ENCODE data around the gene RGPD6.
"Not testable (repeated sequence)": the region's sequence is repeated elsewhere in the genome, so short reads cannot be mapped to it uniquely, and the experiment has no call there.

Gene RGPD6

GRCh38 chr2:110480084-110480483, 96.9 kb downstream of the RGPD6 start:
- DNase-seq: not testable (repeated sequence)

DNA sequence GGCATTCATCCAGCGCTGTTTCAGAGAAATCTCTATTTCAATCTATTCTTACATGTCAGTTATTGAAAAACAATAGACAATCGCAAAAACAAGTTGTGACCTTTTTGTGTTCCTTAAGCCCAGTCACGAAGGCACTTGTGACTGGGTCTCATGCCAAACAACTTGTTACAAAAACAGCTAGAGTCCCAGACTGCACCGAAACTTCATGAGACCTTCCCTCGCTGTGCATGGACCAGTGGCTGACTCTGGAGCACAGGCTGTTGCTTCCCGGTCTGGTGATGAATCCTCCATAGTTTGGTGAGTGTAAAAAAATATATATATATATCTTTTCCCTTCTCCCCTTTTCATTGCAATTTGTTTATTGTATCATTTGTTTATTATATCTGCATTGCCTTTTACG, 99.7 kb downstream of the RGPD6 start:
- DNase-seq: not testable (repeated sequence)

- DNase-seq: not testable (repeated sequence)
Measured at GRCh38 chr2:110476952-110477351, 100.1 kb downstream of the RGPD6 start.

- DNase-seq: not testable (repeated sequence)
Measured at GRCh38 chr2:110475627-110476359, 101.2 kb downstream of the RGPD6 start.

DNA sequence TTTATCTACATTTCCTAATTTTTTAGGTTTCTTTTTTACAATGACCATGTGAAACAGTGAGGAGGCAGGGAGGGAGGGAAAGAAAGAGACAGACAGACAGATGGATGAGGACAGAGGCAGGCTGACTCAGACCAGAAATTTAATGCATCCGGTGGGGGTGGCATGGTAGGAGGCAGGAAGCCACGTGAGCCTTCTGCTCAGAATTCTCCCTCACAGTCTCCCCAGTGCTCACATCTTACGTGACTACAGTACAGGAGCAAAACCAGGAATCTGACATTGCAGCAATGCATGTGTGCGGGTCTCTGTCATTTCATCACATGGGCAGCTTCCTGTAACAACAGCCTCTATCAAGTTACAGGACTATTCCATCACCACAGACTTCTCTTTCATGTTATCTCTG, 102.1 kb downstream of the RGPD6 start:
- DNase-seq: not testable (repeated sequence)

- not testable (repeated sequence) for DNase-seq
Measured at GRCh38 chr2:110473059-110473358, 104.0 kb downstream of the RGPD6 start.

GRCh38 chr2:110472171-110473058, 104.6 kb downstream of the RGPD6 start, which contains the start of gene LIMS4:
LIMS4 (minus strand) TSS chr2:110472816; CDS start chr2:110472778, 38 bp downstream.
- not testable (repeated sequence) for DNase-seq

DNA sequence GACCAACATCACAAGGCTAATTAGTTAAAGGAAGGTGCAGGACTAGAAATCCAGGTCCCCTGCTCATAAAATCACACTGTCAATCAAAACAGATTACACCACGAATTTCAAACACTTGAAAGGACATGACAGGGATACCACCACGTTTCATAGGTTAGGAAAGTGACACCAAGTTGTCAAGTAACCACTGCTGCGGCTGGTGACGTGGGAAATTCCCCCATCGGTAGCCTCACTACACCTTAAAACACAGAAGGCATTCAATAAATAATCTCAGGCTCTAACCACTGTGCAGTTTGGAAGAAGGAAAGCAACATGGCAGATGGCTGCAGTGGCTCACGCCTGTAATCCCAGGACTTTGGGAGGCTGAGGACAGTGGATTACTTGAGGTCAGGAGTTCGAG, 108.1 kb downstream of the RGPD6 start:
- DNase-seq: not testable (repeated sequence)

- not testable (repeated sequence) for DNase-seq
Measured at GRCh38 chr2:110465312-110465711, 111.7 kb downstream of the RGPD6 start.

Measured in NCI-H526 treated with DMSO at 0.1 percent for 48 hours (cell line).